Activated effector memory CD4-positive, alpha-beta T cell treated with anti-CD3 and anti-CD28 coated beads, Interleukin-2, amount 50 U/mL, for 16 hours (primary cell): Measurements from ENCODE around the gene RCAN1.
"Not testable (repeated sequence)": the region's sequence is repeated elsewhere in the genome, so short reads cannot be mapped to it uniquely, and the experiment has no call there.

ENCODE experiments used
- DNase-seq: peaks from one replicate; pipeline ENCODE4 v3.0.0-alpha.2; 2020

The RCAN1 gene

DNA sequence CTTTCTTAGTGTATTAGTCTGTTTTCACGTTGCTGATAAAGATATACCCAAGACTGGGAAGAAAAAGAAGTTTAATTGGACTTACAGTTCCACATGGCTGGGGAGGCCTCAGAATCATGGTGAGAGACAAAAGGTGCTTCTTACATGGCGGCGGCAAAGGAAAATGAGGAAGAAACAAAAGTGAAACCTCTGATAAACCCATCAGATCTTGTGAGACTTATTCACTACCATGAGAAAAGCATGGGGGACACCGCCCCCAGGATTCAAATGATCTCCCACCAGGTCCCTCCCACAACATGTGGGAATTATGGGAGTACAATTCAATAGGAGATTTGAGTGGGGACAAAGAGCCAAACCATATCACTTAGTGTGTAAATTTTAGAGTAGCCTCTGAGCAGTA lies 46.1 kb downstream of the RCAN1 start:
- DNase-seq: not testable (repeated sequence)

DNA sequence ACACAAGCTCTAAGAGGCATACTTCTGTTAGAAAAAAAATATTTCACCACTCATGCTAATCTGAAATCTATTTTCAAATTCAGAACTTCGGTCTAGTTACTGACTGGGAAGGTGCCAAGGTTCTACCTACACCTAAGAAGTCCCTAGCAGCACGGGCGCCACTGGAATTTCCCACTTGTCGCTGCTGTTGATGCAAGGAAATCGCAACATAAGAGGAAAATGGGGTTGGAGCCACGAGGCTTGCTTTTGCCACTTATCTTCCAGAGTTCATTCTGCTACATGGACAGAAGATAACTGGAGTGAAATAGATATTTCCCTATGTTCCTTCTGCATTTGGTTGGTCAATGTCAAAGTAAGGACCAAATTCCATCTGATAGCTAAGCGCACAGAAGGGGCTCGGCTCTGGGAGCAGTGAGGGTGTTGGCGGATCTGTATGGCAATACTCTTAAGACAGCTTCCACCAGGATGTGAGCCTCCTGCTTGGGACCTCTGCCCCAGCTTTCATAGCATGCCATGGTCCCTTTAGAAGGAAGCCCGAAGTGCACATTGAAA lies 47.2 kb downstream of the RCAN1 start:
- DNase-seq: no peak

DNA sequence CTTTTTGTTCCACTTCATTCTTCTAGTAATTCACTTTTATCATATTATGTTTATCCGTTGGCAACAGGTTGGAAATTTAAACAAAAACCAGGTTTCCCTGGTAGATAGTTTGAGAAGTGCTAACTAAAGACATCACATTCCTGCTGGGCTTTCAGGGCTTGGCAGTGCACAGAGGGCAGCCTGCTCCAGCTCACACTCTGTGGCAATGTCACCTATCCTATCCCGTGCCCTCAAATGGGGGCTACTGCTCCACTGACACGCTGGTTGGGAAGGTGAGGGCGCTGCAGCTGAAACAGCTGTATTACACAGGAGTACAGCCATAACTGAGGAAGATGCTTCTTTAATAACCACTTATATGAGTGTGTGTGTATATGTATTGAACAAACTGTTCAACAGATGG lies 49.7 kb downstream of the RCAN1 start:
- no peak for DNase-seq

DNA sequence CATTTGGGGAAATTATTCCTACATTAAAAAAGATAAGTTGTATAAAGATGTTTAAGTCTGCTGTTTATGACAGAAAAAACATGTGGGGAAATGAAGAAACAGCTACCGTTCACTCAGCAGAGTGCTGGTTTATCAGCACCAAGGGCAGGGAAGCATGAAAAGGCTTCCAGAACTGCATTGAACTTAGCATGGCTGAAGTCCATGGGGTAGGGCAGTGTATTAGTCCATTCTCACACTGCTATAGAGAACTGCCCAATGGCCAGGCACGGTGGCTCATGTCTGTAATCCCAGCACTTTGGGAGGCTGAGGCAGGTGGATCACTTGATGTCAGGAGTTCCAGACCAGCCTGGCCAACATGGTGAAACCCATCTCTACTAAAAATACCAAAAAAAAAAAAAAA lies 51.5 kb downstream of the RCAN1 start:
- not testable (repeated sequence) for DNase-seq

DNA sequence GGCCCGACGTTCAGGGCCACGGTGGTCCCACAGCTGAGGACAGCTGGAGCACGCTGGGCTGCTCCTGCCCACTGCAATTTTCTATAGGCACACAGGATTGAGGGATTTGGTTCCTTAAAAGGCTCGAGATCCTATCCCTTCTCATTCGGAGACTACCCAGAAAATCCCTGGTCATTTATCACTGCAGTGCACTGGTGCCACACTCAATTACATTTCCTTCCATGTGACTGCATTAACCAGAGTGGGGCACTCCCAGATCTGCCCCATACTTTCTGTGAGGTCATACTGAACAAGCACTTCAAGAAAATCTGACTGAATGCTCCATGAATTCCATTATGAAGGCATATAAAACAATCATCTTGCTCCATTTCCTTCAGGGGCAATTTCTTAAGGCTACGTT lies 53.1 kb downstream of the RCAN1 start:
- no peak for DNase-seq

DNA sequence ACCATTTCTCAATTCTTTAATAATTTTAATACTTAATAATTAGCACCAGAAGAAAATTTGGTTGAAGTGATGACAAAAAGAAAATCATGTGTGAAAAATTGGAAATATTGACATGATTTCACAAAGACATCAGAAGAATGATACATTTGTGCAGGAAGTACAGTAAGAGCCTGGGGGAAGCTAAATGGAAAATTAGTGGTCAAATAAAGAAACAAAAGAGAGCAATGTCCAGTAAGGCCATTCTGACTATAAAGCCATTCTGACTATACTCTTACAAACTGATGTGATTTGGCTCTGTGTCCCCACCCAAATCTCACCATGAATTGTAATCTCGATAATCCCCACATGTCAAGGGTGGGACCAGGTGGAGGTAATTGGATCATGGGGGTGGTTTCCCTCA lies 54.3 kb downstream of the RCAN1 start:
- no peak for DNase-seq

DNA sequence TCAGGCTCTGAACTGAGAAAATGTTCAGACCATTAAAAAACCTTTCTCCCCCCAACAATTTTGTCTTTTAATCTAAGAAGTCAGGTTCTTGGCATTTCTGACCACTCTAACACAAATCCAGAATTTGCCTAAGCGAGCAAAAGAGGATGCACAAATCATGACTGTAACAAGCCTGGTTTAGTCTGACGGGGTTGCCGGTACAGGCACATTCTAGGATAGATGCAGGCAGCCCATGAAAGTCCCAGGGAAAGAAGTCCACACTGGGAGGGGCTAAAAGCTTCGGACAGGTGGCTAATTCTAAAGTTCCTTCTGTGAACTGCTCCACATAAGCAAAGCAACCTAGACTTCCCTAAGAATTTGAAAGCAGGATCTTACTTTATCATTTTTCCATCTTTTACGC lies 54.9 kb downstream of the RCAN1 start:
- DNase-seq: no peak

DNA sequence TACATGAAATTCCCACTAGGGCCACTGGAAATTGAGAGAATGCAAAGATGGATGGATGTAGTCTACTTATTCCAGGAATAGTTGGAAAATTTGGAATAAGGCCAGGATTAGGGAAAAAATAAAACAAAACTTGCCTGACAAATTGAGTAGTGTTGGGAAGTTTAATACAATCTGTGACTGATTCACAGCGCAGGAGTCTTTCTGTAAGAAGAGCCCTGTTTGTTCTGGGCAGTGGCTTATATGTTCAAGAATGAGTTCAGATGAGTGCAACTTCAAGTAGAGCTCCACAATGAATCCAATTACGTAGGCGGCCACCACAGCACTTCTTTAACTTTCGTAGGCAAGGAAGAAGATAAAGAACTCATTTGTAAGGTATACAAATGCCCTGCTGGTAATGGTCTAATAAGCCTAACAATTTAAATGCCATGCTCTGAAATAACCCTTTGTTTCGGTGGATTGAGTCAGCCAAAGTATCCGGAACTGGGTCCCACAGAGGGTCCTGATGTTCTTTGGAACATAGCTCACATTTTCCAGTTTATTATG lies 55.8 kb downstream of the RCAN1 start:
- no peak for DNase-seq

DNA sequence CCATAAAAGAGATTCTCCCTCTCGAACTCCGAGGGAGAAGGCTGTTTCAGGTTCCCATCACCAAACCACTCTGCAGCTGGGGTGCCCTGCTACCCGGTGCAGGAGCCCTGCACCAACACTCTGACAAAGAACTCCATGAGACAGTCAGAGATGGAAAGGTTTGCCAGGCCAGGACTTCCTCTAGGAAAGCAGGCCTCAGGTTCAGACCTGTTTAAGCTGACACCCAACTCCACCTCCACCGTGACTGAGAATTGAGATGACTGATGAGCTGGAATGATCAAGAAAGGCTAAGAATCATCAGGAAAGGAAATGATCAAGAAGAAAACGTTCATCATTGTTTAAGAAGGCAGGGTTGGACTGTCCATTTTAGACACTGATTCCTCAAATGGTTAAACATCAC lies 56.7 kb downstream of the RCAN1 start:
- DNase-seq: no peak

DNA sequence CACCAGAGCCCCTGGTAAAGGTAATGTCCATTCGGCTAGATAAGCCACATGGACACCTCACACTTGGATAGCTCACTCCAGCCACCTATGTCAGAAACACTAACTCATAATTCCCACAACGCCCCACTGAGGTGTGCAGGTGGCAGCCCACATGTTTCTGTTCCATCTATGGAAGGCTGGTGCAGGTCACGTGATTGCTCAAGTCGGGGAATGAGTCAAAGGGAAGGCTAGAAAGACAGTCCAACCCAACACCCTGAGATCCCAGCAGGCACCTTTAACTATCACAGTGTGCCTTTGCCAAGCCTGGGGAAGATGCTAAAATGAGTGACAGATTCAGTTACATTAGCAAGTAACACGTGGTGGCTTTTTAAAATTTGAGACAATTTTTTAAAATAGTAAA lies 57.7 kb downstream of the RCAN1 start:
- no peak for DNase-seq

DNA sequence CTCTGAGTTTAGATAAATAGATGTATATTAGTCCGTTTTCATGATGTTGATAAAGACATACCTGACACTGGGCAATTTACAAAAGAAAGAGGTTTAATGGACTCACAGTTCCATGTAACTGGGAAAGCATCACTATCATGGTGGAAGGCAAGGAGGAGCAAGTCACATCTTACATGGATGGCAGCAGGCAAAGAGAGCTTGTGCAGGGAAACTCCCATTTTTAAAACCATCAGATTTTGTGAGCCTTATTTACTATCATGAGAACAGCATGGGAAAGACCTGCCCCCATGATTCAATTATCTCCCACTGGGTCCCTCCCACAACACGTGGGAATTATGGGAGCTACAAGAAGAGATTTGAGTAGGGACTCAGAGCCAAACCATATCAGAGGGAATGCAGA lies 60.2 kb downstream of the RCAN1 start:
- DNase-seq: not testable (repeated sequence)

DNA sequence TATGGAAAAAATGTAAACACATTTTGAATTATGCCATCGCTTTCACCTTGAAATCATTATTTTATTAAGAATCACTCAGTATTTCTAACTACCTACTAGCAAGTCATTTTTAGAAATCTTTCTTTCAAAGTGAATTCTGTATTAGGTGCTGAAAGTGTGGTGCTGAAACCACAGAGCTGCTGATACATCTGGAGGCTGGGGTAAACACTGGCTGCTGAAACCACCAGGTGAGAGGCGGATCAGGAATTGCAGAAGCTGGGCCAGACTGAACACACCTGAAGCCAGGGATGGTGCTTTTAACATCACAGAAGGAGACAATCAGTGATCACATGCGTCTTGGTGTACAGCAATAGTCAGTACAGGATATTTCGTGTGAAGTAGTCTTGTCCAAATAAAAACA lies 60.7 kb downstream of the RCAN1 start:
- DNase-seq: no peak

DNA sequence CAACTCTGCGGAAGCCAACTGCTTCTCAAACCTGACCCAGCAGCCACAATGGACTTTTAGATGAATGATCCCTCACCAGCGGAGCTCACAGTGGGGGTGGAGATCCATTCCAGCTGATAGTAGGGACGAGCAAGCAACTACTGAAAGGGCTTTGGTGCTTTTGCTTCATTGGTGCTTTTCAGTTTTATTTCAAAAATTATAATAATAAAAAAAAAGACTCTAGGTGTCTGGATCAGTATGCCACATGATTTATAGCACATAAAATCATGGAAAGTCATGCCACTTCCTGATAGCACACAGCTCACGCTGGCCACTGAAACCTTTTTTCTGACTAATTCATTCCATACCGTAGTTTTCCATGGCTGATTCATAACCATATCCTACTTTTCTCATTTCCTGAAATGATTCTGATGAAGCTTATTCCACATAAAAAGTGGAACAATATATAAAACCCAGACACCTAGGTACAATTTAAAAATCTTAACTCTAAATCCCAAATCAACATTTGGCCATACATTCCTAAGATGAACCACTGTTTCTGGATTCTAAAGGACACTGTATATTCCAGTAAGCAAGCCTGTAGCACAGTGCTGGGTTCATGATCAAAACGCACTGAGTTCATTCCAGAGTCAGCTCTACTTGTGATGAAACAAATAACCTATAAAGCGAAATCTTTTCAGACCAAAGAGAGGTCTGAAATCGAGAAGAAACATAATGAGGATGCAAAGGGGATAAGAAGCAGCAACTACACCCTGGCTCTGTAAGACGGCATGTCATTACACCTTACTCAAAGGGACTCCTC lies 61.6 kb downstream of the RCAN1 start:
- DNase-seq: no peak

DNA sequence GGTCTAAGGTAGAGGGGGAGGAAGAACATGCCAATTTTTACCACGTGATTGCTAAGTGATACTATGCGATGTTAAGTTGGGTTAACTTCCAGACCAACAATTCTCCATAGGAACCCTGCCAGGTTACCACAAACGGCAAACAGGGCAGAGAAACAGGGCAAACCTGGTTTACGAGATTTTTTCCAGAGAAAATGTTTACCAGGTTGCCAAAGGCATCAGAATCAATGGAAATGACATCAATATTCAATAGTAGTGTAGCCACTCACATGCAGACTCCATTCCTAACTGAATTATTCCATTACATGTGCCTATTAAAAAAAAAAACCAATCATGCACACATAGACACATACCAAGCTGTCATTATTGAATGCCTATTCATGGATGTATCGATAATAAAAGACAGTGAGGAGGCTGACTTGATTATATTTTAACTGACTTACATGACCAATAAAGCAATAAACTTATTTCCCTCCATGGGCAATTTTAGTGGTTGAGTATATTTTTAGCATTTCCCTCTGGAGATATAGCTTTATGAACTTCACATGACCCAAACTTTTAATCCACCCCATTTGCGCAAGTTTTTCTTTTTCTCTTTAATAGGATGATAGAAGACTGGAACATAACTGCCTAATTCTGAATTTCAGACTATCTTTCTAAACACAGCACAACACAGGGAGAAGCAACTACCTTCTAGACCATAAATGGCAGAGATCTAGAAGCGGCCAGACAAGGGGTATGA lies 62.4 kb downstream of the RCAN1 start:
- no peak for DNase-seq

DNA sequence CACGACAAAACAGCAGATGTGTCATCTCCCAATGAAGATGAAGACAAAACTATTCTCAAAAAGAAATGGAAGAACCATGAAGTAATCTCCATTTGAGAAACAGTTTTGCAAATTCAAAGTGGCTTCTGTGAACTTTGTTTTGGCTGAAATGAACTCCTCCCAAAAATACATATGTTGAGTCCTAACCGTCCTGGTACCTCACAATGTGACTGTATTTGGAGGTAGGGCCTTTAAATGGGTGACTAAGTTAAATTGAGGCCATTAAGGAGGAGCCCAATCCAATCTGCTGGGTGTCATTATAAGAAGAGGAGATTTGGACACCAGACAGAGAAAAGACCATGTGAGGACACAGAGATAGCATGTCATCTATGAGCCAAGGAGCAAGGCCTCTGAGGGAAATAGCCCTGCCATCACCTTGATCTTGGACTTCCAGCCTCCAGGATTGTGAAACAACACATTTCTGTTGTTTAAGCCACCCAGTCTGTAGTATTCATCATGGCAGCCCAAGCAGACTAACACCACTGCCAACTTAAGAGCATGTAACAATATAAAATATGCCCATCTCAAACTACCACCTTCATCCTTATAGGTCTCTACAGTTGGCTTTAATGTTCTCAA lies 64.6 kb downstream of the RCAN1 start:
- no peak for DNase-seq

DNA sequence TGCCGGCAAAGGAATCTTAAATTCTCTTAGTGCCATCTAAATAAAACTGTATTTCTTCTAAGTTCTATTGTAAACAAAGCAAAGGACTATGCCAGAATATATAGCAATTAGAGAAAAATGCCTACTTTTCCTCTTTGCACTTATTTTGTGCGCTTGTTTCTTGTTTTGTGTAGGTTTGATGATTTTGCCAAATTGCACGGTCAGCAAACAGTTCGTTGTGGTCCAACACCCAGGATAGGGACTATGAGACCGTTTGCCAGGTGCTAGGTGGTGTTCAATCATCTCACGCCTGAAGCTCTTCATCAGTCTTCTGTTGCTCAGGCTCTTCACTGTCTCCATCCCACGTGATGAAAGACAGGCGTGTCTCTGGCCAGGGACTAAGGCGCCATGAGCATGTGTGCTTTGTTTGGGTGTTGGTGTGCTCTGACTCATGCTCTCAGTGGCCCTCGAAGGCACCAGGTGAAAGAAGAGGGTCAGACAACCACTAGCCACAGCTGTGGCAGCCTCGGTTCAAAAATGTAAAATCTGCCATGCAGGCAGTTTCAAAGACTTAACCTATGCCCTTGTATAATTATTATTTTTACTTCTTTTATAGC lies 66.0 kb downstream of the RCAN1 start:
- DNase-seq: no peak

DNA sequence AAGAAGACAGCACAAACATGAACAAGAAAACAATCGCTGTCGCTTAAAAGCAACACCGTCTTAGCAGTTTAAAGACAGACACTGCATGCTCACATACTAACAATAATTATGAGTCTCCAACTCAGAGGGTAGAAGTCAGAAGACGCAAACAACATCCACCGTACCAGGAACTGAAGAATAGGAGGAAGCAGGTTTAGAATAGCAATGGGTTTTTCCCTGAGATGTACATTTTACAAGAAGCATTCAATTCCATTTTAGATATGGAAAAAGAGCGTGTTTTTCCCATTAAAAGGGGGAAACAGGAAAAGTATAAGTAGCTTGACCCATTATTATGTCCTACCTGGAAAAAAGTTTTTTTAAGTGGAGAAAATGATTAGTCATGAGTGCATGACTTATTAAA lies 68.4 kb downstream of the RCAN1 start:
- no peak for DNase-seq

DNA sequence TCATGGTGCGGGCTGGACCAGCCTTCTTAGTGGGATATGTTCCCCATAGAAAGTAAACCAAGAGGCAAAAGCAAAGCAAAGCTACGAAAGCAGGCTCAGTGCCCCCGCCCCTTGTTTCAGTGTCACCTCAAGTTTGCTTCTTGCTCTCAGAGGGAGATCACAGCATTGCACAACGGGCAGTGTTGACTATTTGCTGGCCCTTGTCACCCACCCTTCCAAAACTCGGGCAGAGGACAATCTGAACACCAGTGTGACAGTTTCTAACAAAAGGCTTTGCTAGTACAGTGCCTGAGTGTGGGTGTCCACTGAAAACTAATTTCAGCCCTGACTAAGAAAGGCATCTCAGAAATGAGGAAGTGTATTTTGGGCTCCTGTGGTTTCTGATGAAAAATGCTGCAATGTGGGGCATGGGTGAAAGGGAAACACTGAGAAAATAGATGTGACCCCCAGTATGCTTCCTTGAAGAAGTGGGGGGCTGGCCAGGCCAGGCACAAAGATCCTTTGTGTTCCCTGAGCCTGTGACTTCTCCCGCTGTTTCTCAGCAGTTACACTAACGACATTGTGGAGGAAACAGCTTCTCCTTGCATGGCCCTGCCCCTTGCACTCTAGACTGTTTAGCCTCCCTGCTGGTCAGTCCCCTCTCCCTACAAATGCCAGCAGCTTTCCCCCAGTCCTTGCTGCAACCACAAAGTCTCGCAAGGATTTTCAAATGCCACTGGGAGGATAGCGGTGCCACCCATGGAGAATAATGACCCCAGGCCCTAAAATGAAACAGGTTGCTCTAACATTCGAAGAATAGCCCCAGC lies 69.6 kb downstream of the RCAN1 start:
- DNase-seq: no peak

DNA sequence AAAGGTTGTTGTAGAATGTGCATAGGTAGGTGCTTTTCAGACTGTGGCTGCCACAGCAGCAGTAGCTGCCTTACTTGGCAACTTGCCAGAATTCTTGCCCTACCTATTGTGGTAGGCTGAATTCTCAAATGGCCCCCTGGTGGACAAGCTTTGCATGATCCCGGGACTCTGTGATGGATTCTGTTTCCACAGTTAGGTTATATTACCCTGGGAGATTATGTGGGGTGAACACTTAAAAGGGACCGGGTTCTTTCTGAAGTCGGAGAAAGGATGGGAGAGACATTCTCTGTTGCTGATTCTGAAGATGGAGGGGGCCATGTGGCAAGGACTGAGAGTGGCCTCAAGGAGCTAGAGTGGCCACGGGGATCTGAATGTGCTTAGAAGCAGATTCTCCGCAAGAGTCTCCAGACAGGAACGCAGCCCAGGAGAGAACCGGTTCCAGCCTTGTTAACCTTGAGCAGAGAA lies 70.8 kb downstream of the RCAN1 start:
- DNase-seq: peak; percentile 73

DNA sequence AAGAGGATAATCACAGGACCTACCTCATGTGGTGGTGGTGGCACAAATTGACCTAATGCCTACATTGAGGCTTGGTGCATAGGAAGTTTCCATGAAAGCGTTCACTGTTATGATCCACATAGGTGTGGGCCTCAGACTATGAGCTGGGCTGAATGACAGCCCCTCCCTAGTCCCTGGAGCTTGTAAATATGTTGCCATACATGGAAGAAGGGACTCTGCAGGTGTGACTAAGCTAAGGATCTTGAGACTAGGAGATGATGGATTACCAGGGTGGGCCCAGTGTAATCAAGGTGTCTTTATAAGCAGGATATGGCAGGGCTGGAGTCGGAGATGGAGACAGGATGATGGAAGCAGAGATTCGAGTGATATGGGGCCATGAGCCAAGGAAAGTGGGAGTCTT lies 71.9 kb downstream of the RCAN1 start:
- DNase-seq: no peak

DNA sequence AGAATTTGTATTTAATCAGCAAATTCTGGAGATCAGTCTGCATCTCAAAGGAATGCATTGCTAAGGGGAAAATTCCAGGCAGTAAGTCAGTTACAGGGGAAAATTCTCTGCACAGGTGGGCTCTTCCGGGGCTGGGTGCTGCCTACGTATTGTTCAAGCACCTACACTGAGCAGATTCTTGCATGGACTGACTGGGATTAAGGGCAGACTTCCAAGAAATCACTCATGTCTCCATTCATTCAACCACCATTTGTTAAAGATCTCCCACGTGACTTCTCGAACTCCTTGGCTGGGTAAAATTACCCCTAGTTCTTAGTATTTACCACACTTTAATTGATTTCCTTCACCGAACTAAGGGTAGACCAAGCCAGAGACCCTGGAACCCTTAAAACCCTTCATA lies 74.7 kb downstream of the RCAN1 start:
- no peak for DNase-seq

DNA sequence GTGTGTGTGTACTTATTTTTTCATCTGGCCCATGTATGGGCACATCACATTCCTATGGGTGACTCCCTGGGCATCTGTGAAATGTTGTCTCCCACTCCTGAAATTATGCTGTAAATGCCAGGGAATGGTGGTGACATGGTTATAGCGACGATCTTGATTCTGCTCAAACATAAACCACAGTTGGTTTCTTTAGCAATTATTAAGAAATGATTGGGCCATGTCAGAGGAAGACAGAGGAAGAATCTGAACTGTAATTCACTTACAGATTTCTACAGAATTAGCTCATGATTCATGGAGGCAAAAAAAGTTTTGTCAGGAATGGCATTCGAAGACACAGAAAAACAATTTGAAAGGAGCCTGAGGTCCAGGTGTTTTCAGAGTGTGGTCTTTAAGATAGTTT lies 77.1 kb downstream of the RCAN1 start:
- DNase-seq: no peak
